ENCODE data around the gene SALL3.

Gene SALL3

GRCh38 chr18:79005653-79006052, 26.0 kb downstream of the SALL3 start:
- CTCF ChIA-PET, result interaction anchor here (0.6 kb wide), 1 partner anchor 19 kb away, joined by 9 read pairs; no protein-coding TSS in a partner anchor
- H3K27ac ChIP-seq, result no peak overlapping the region
- POLR2A ChIA-PET (ENCODE audit: low non-redundant PET), result no interaction called here
- no peak for TF ChIP-seq CTCF (conservative IDR thresholded peaks at IDR 0.05; ENCODE audit: low read depth)
- DNase-seq (ENCODE audit: low spot score), result no peak

- POLR2A ChIA-PET (ENCODE audit: low non-redundant PET), result no interaction called here
- TF ChIP-seq CTCF (conservative IDR thresholded peaks at IDR 0.05; ENCODE audit: low read depth), result no peak
- H3K27ac ChIP-seq, result no peak overlapping the region
- CTCF ChIA-PET, result no interaction called here
- no peak for DNase-seq (ENCODE audit: low spot score)
Observed at GRCh38 chr18:79006106-79006795, 26.6 kb downstream of the SALL3 start.

GRCh38 chr18:79007440-79007839, 27.8 kb downstream of the SALL3 start:
- TF ChIP-seq CTCF (conservative IDR thresholded peaks at IDR 0.05; ENCODE audit: low read depth), result no peak
- no peak for DNase-seq (ENCODE audit: low spot score)
- ChIA-PET POLR2A (ENCODE audit: low non-redundant PET) (no interaction called here), CTCF (no interaction called here)
- H3K27ac ChIP-seq, result no peak overlapping the region

DNA sequence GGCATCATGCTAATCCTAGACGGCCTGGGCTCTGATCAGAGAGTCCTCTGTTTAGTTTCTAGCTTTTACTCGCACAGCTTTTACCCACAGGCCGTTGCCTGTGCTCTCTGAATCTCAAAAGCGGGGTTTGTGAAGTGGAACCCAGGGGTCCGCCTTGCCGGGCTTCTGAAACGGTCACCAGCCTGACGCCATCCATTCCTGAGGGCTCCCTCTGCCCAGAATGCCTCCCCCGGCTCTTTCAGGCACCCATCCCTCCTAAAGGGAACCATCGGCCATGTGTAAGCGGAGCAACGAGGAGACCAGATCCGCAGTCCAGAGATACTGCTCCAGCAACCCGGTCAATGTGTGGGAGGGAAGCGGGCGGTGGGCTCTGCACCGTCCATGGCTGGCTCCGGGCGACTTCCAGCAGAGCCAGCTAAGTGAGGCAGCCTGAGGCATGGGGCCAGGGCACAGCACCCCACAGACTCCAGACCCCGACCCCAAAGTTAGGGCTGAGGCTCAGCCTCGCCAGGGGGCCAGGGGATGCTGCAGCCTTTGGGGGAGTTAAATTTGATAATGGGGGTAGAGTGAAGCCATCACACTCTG, 28.8 kb downstream of the SALL3 start:
- ChIA-PET POLR2A (ENCODE audit: low non-redundant PET) (no interaction called here), CTCF (no interaction called here)
- no peak for TF ChIP-seq CTCF (conservative IDR thresholded peaks at IDR 0.05; ENCODE audit: low read depth)

DNA sequence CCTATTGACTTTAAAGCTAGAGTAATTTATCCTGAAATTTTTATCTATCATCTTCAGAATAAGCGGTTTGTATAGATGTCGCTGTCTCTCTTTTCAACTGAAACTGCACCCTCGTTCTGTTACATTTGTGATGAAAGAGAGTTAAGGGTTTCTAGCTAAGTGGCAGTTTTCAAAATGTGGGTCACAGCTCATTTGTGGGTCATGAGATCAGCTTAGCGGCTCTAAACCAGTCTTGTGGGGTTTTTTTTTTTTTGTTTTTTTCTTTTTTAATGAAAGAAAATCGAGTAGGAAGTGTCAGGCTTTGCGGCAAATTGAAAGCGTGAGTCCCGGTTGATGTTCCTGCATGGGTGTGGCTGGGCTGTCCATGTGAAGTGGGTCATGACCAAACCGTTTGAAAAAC, 31.2 kb downstream of the SALL3 start:
- POLR2A ChIA-PET (ENCODE audit: low non-redundant PET), result no interaction called here
- H3K27ac ChIP-seq, result no peak overlapping the region
- no peak for DNase-seq (ENCODE audit: low spot score)
- no peak for TF ChIP-seq CTCF (conservative IDR thresholded peaks at IDR 0.05; ENCODE audit: low read depth)
- CTCF ChIA-PET, result no interaction called here

More for the DNA sequence above, 28.8 kb downstream of the SALL3 start:
- H3K27ac ChIP-seq, result no peak overlapping the region
- no peak for DNase-seq (ENCODE audit: low spot score)

DNA sequence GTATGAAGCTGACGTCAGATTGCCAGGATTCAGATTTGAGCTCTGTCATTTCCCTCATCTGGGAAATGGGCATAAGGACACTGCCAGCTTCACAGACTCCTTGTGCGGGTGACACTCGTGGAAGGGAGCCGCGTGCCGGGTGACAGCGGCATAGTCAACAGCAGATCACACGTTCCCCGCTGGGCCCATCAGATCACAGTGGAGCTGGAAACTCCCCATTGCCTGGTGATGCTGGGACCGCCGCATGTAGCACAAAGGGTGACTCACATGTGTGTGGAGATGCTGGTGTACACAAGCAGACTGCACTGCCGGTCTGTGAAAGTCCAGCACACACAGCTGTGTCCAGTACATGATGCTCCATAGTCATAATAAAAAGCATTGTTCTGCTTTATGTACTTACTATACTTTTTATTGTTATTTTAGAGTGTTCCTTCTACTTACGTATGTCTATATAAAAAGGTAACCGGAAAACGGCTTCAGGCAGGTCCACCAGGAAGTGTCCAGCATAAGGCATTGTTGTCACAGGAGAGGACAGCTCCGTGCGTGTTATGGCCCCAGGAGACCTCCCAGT, 31.8 kb downstream of the SALL3 start:
- no peak for DNase-seq (ENCODE audit: low spot score)
- POLR2A ChIA-PET (ENCODE audit: low non-redundant PET), result no interaction called here
- TF ChIP-seq CTCF (conservative IDR thresholded peaks at IDR 0.05; ENCODE audit: low read depth), result no peak
- CTCF ChIA-PET, result no interaction called here
- no peak overlapping the region for H3K27ac ChIP-seq
